HL-60 (cell line): ENCODE data around the gene ZNF792.

Experiments used
- TF ChIP-seq, protein P1 (sequence below): IDR thresholded peaks from one replicate; pipeline ENCODE4 v1.5.1; 2011; ENCODE audit warnings: low read length, control low read depth, inconsistent platforms; ENCODE audit not compliant: insufficient read depth
- TF ChIP-seq, protein P2 (sequence below): IDR thresholded peaks from 2 replicates; pipeline ENCODE4 v1.6.1; 2012; ENCODE audit warnings: low read depth; ENCODE audit not compliant: insufficient replicate concordance

DNA sequence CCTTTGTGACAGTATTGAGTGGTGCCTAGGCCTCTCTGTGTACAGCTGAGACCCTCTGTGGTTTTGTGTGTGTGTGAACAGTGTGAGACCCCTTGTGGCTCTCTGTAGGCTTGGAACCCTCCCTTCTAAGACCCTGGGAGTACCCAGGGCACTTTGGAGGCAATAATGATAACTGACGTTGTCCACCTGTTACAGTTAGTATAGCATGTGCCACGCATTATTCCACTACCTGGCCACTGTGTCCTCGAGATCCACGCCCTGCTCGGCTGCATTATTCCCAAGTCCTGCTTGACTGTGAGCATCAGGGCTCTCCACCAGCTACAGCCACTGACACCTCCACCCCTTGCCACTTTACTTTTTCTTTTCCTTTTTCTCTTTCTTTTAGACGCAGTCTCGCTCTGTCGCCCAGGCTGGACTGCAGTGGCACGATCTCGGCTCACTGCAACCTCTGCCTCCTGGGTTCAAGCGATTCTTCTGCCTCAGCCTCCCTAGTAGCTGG lies 38.1 kb upstream of the ZNF792 start:
- TF ChIP-seq, protein P1, sequence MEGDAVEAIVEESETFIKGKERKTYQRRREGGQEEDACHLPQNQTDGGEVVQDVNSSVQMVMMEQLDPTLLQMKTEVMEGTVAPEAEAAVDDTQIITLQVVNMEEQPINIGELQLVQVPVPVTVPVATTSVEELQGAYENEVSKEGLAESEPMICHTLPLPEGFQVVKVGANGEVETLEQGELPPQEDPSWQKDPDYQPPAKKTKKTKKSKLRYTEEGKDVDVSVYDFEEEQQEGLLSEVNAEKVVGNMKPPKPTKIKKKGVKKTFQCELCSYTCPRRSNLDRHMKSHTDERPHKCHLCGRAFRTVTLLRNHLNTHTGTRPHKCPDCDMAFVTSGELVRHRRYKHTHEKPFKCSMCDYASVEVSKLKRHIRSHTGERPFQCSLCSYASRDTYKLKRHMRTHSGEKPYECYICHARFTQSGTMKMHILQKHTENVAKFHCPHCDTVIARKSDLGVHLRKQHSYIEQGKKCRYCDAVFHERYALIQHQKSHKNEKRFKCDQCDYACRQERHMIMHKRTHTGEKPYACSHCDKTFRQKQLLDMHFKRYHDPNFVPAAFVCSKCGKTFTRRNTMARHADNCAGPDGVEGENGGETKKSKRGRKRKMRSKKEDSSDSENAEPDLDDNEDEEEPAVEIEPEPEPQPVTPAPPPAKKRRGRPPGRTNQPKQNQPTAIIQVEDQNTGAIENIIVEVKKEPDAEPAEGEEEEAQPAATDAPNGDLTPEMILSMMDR, result no peak
- TF ChIP-seq, protein P2, sequence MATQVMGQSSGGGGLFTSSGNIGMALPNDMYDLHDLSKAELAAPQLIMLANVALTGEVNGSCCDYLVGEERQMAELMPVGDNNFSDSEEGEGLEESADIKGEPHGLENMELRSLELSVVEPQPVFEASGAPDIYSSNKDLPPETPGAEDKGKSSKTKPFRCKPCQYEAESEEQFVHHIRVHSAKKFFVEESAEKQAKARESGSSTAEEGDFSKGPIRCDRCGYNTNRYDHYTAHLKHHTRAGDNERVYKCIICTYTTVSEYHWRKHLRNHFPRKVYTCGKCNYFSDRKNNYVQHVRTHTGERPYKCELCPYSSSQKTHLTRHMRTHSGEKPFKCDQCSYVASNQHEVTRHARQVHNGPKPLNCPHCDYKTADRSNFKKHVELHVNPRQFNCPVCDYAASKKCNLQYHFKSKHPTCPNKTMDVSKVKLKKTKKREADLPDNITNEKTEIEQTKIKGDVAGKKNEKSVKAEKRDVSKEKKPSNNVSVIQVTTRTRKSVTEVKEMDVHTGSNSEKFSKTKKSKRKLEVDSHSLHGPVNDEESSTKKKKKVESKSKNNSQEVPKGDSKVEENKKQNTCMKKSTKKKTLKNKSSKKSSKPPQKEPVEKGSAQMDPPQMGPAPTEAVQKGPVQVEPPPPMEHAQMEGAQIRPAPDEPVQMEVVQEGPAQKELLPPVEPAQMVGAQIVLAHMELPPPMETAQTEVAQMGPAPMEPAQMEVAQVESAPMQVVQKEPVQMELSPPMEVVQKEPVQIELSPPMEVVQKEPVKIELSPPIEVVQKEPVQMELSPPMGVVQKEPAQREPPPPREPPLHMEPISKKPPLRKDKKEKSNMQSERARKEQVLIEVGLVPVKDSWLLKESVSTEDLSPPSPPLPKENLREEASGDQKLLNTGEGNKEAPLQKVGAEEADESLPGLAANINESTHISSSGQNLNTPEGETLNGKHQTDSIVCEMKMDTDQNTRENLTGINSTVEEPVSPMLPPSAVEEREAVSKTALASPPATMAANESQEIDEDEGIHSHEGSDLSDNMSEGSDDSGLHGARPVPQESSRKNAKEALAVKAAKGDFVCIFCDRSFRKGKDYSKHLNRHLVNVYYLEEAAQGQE, result no peak
